ENCODE results near the gene PITX2. TPM values are rescaled to one million over a fixed set of nuclear protein-coding genes. Genes with fewer than 3 reads are reported as not detected.
A peak's percentile ranks its signal among the peaks of the same experiment; 100 is the strongest.

The PITX2 gene
- total and polyA plus RNA-seq, 2 of the 8 experiments (the other 6 are each of a cell fraction or from before 2014, with no cell fraction given): 0.09 to 0.67 TPM

DNA sequence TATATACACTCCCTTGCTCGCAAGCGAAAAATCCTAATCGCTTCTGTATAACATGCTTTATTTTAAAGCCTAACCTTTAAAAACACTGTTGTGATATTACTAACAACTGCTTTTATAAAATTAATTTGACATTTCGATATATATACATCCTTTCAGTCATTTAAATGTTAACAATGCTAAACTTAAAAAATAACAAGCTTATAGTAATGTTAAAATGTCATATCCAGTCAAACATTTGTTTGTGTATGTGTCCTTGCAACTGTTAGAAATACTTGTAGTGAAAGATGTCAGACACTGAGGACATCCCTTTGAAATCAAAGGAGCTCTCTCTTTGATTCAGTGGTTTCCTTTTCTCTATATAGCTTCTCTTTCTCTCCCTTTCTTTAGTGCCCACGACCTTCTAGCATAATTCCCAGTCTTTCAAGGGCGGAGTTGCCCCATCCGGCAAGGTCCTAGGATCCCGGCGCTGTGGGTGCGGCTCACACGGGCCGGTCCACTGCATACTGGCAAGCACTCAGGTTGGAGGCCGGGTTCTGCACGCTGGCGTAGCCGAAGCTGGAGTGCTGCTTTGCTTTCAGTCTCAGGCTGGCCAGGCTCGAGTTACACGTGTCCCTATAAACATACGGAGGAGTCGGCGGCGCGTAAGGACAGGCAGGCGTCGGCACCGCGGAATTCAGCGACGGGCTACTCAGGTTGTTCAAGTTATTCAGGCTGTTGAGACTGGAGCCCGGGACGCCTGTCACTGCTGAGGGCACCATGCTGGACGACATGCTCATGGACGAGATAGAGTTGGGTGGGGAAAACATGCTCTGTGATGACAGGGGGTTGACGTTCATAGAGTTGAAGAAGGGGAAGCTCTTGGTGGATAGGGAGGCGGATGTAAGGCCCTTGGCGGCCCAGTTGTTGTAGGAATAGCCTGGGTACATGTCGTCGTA, 5.0 kb downstream of the PITX2 start (continued):
- peak; percentile 77 for TF ChIP-seq MAX (IDR thresholded peaks at IDR 0.05)
- no peak for TF ChIP-seq TAF1 (IDR thresholded peaks at IDR 0.05; ENCODE audit: low read depth, low read length)
- TF ChIP-seq EZH2 (IDR thresholded peaks at IDR 0.05; ENCODE audit: low read depth, low read length, severe bottlenecking): peak; percentile 84
- no peak; the same call in 1 of the 2 replicates for TF ChIP-seq CBX8 (IDR thresholded peaks at IDR 0.05; ENCODE audit: borderline replicate concordance, low read depth, low read length)
